HG03066 (cell line): Measurements from ENCODE around the gene CDH12.

ENCODE experiments used
- ATAC-seq: cut with Tn5 transposase; IDR thresholded peaks from one replicate; pipeline ENCODE4 v1.9.1; 2021; ENCODE audit warnings: low read depth; ENCODE audit not compliant: unreplicated experiment

Gene CDH12

GRCh38 chr5:21882074-21882745, 970.9 kb downstream of the CDH12 start:
- ATAC-seq: no peak

- ATAC-seq: no peak
Observed at GRCh38 chr5:21880164-21880563, 973.0 kb downstream of the CDH12 start.

DNA sequence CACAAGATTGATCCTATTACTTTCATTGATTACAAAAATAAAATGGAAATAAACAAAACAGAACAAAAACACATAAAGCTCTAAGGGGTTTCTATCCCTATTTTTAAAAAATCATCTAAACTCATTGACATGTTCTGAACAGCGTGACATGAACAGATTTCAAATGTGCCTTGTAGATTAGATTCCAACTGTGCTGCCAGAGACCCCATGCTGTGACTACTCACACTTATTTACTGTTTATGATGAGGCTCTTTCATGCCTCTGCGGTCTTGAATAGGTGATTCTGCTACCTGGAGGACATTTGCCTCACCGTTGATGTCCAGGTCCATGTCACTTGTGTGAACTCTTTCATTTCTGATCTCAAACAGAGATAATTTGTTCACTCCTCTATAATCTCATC, 990.2 kb downstream of the CDH12 start:
- no peak for ATAC-seq

- no peak for ATAC-seq
Observed at GRCh38 chr5:21858441-21858840, 994.7 kb downstream of the CDH12 start.

GRCh38 chr5:21856987-21857386, 996.2 kb downstream of the CDH12 start:
- ATAC-seq: no peak

DNA sequence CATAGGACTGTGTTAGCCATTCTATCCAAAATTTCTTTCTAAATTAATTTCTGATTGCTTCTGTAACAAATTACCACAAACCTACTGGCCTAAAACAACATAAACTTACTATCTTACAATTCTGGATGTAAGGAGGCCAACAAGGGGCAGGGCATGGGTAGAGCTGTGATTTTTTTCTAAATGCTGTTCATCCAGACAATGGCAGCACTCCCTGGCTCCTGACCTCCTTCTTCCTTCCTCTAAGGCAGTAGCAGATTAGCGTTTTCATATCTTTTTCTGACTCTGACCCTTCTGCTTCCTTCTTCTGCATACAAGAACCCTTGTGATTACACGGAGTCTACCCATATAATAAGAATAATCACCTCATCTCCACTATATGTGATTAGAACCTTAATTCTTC, 1005.8 kb downstream of the CDH12 start:
- ATAC-seq: no peak

DNA sequence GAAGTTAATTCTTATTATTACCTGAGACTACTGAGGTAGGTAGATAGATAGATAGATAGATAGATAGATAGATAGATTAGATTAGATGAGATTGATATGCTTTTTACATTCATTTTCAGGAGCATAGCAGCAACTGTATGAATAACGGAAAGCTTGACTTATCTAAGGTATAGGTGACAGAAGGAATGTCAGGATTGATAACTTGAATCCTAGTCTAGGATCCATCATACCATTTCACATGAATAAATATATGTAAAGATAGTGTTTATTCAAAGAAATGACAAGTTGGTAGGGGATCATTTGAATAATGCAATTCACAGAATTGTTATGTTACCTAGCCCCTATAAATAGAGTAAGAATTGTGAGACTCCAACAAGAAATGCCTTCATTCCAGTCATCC, 1008.2 kb downstream of the CDH12 start:
- ATAC-seq: no peak

GRCh38 chr5:21834863-21835262, 1018.3 kb downstream of the CDH12 start:
- no peak for ATAC-seq

DNA sequence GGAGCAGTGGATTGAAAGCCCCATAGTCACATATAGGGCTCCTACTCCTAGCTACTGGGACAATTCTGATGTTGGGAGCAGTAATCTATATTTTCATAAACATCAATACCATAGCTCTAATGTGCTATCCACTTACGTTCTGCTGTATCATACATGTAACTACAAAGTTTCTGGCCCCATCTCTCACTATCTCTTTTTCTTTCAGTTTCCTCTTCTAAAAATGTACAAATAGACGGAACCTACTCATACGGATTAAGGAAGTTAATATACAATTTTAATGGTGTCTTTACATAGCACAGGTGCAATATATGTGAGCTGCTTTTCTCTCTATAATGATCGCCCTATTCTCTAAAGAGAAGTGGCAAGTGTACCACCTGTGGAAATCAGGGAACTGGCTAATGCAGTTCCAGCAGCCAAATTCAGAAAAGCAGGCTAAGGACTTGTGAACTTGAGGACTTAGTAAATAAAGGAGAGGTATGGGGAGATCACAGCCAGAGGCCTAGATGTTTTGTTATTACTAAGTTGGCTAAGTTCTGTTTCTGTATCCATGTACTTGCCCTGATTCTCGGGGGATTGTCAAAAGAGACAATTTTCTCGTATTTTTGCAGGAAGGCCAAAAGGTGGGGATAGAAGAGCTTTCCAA, 1021.9 kb downstream of the CDH12 start:
- peak; percentile 77 for ATAC-seq

DNA sequence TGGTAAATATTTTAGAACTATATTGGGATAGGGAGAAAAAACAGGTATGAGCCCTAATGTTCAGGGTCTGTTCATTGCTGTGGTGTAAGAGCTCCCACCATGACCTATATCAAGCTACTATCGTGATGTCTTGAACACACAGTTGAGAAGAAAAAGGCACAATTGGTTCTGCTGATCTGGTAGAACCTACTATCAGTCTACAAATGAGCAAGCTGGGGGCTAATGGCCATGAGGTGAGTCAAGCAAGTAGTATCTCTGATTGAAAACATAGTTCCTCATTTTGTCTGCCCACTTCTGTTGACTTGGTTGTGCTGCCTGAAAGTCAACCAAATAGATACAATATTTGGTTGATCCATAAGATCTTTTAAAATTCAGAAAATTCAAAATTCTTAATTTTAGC, 1026.3 kb downstream of the CDH12 start:
- ATAC-seq: no peak

GRCh38 chr5:21823588-21823987, 1029.6 kb downstream of the CDH12 start:
- no peak for ATAC-seq

DNA sequence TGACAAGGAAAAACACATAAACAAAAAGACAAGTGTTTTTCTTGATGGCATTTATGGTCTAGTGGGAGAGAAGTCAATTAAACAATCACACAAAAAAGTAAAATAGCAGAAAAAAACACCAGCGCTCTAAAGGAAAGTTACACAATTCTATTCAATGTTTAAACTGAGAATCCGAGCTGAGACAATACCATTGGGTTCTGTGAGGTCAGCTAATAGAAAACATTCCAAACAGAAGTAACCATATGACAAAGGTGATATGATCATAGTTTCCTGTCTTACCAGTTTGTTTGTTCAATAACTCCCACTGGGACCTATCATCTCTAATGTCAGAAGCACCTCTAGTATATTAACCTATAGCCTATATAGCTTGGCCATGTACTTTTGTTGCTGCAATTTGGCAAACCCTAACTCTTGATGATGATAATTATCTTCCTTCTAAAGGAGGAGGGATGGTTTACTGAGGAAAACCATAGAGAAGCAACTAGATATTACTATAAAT, 1030.0 kb downstream of the CDH12 start:
- no peak for ATAC-seq

- ATAC-seq: no peak
Observed at GRCh38 chr5:21820527-21820926, 1032.6 kb downstream of the CDH12 start.

DNA sequence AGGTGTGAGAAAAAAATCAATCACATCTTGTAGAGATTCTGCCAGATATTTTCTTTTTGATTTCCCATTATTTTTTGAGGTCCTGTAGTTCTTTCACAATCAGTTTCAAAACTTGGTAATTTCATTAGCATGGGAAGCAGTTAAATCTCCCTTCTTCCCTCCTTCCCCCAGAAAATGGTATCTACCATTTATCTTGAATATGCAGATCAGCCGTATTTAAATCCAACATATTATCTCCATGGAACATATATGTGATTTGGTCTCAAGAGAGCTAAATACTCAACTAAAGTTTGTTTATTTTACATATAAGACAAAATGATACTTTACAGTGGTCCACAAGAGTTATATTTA, 1034.8 kb downstream of the CDH12 start:
- no peak for ATAC-seq

DNA sequence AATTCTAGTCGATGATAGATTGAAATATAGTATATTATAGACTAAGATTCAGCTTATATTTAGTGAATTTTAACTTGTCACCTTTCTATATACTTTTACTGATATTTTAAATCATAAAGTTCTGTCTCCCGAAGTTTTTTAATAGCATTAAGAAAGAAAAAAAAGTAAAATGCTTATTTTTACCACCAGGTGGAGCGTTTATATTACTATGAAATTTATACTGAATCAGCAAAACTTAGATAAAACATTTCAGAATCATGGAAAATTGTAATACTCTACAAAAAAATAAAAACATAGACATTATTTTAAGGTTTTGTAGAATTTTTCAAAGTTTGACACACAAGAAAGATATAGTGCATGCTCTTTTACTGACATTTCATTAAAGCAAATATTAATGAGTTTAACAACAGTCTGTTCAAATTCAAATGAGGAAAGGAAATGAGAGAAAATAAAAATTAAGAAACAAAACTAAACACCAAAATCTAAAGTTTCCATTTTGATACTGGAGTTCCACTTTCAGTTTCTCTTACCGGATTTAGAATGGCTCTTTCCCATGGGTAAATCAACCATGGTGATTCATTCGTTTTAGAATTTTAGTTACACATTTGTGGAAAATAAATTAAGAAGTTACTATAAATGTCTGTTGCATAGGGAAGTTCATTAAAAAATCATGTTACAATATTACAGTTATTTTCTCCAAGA, 1035.3 kb downstream of the CDH12 start:
- ATAC-seq: no peak

DNA sequence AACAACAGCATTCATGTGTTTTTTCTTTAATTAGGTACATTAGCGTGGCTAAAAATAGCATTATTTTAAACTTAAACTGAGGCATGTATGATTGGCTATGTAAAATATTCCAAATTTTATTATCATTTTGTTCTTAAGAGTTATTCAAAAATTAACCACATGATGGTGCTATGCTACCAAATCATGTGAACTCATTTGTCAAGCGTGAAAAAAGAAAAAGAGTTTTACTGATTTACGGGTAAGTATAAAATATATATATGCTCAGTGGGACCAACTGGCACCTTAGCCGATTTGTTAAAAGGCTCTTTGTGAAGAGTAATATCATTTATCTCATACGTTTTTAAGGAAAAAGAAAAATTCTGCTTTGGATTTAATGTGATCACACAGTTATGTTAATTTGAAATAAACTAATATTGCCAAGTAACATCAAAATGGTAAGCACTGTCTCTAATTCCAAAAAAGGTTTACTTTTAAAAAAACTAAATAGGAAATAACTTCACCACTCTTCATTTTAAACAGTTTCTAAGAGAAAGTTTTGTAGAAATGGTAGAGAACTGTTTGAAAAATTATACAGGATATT, 1042.3 kb downstream of the CDH12 start:
- no peak for ATAC-seq

- ATAC-seq: no peak
Observed at GRCh38 chr5:21809611-21810010, 1043.5 kb downstream of the CDH12 start.

DNA sequence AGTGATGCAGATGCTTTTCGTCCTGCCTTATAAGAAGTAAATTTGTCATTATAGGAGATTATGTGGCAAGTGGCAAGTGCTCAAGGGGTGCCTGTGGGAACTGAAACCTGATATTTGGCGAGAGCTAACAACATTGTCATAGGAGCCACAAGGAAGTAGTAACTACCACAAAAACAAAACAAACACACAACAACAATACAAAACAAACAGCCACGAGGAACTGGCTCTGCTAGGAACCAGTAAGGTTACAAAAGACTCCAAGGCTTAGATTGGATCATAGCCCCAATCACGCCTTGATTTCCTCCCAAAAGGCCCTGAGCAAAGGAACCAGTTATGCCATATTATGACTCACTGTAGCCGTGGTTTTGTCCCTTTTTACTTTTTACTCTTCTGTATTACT, 1045.2 kb downstream of the CDH12 start:
- no peak for ATAC-seq

DNA sequence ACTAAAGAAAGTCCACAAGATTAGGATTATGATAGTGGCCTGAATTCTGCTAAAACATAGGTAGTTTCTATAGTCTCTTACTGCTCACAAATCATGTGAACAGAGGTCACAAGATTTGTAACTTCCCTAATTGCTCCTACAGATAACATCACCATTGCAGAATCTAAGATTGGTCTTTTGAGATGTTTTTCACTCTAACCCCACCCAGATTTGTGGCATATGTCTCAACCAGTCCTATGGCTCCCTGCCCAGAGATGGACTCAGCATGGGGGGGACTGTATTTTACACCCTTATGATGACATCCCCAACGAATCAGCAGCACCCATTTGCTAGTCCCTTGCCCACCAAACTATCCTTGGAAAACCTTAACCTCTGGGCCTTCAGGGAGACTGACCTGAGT, 1046.2 kb downstream of the CDH12 start:
- ATAC-seq: no peak

DNA sequence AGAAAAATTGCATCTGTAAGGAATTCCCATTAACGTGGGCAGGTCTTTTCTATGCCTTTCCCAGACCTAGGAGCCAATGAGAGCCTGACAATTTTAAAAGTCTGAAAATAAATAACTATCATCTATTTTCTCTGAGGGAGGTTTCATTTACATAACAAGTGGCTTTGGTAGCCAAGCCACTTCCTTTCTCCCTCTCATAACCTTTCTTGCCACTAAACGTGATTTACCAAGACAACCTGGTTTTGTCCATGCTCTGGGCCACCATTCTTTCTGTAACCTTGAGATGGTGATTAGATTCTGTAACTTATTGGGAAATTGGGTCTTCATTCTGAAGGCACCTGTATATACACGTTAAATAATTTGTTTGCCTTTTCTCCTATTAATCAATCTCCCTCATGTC, 1046.9 kb downstream of the CDH12 start:
- no peak for ATAC-seq

GRCh38 chr5:21802869-21803490, 1050.2 kb downstream of the CDH12 start:
- no peak for ATAC-seq
